CD4-positive, alpha-beta T cell (primary cell): Measurements from ENCODE around the gene LNPEP. TPM values are rescaled to one million over a fixed set of nuclear protein-coding genes. Genes with fewer than 3 reads are reported as not detected.

Source experiments
- ATAC-seq: fragments of 200-7000 bp; cut with Tn5 transposase; one replicate; pipeline ENCODE4 v1.10.0; 2022; ENCODE audit warnings: mild to moderate bottlenecking; ENCODE audit not compliant: poor library complexity
- CTCF ChIA-PET: fragments of 350-600 bp; sonication (Branson Sonifier 250); formaldehyde crosslinking; loops from one replicate; lab custom pipeline; 2021; ENCODE audit warnings: antibody characterized with exemption, inconsistent platforms; lab: Charles Lee
- POLR2A ChIA-PET: fragments of 350-600 bp; sonication (Branson Sonifier 250); formaldehyde crosslinking; loops from one replicate; lab custom pipeline; 2021; ENCODE audit warnings: antibody characterized with exemption, inconsistent platforms; lab: Charles Lee
- DNase-seq, 14 experiments: peaks; one replicate each; pipeline ENCODE4 v3.0.0-alpha.2; 2013 to 2020; ENCODE audit warnings: mixed read lengths in 2 of 14
- H3K27ac ChIP-seq, 2 donors: one replicate each; pipeline versions ENCODE4 v1.5.1 to v1.7.0; 2013; ENCODE audit warnings: low read length in 2 of 2, low read depth in 1 of 2, mild to moderate bottlenecking in 1 of 2
- H3K27me3 ChIP-seq, 2 experiments: 1 replicate in 1 of 2; 2 replicates in 1 of 2; pipeline versions ENCODE4 v1.6.1 to v1.7.0; 2013; ENCODE audit warnings: low read length in 2 of 2, control low read depth in 1 of 2, mild to moderate bottlenecking in 1 of 2, moderate library complexity in 1 of 2; ENCODE audit not compliant: insufficient read depth in 2 of 2, control insufficient read depth in 1 of 2
- H3K36me3 ChIP-seq: one replicate; pipeline ENCODE4 v1.6.1; 2013; ENCODE audit warnings: low read length, control low read depth; ENCODE audit not compliant: insufficient read depth
- H3K4me1 ChIP-seq: one replicate; pipeline ENCODE4 v1.6.1; 2013; ENCODE audit warnings: low read length, control low read depth; ENCODE audit not compliant: insufficient read depth
- H3K4me3 ChIP-seq: one replicate; pipeline ENCODE4 v1.5.1; 2013; ENCODE audit warnings: mild to moderate bottlenecking, low read length, moderate library complexity
- H3K9me3 ChIP-seq, 2 experiments: 1 replicate in 1 of 2; 2 replicates in 1 of 2; pipeline versions ENCODE4 v1.6.1 to v1.7.0; 2013; ENCODE audit warnings: low read length in 2 of 2, mild to moderate bottlenecking in 2 of 2, control low read depth in 1 of 2, moderate library complexity in 1 of 2; ENCODE audit not compliant: control insufficient read depth in 1 of 2, insufficient read depth in 1 of 2
- H3K27ac Mint-ChIP-seq: one replicate; pipeline ENCODE4 v1.8.0; 2020; ENCODE audit warnings: mixed read lengths
- H3K27me3 Mint-ChIP-seq: one replicate; pipeline ENCODE4 v1.8.0; 2021; ENCODE audit warnings: mixed read lengths
- H3K36me3 Mint-ChIP-seq: one replicate; pipeline ENCODE4 v1.8.0; 2021; ENCODE audit warnings: low read depth, mixed read lengths
- H3K4me1 Mint-ChIP-seq: one replicate; pipeline ENCODE4 v1.8.0; 2021; ENCODE audit warnings: low read depth, mixed read lengths
- H3K4me3 Mint-ChIP-seq: one replicate; pipeline ENCODE4 v1.8.0; 2020; ENCODE audit warnings: mild to moderate bottlenecking, mixed read lengths
- H3K9me3 Mint-ChIP-seq: one replicate; pipeline ENCODE4 v1.8.0; 2020; ENCODE audit warnings: mixed read lengths
- CTCF ChIP-seq: fragments of 200-600 bp; IDR thresholded peaks from one replicate; pipeline ENCODE4 v1.8.0; 2022; ENCODE audit warnings: antibody characterized with exemption, mild to moderate bottlenecking
- intact Hi-C, 2 experiments: fragments of 100-400 bp; cut with DNase I in 1 of 2; cut with micrococcal nuclease in 1 of 2; formaldehyde crosslinking; loops; one replicate each; pipeline versions ENCODE4 v1.15.1 to v1.9.0; 2023 to 2025; cut with DNase I, micrococcal nuclease
- total RNA-seq, 174 experiments: library from RNA in 2 of 174; stranded (reverse) in 2 of 174; gene quantifications; one replicate each; pipeline ENCODE4 v1.2.3 and lab custom pipeline; 2021 to 2026

LNPEP gene
- total RNA-seq, 2 experiments from 2014 or later = 52.0 to 52.7 TPM

GRCh38 chr5:96993760-96994159 lies 57.9 kb downstream of the LNPEP start:
- Histone ChIP-seq H3K27ac (no peak overlapping the region), H3K36me3 (peaks cover 80% of the 10 kb centered on the region), H3K27me3 (no peaks in the 10 kb centered on the region), H3K4me1 (no peaks in the 10 kb centered on the region), H3K9me3 (no peaks in the 10 kb centered on the region), H3K4me3 (no peak overlapping the region)
- Mint-ChIP-seq H3K36me3 (peaks cover 79% of the 10 kb centered on the region), H3K27ac (peak overlapping the region; percentile 43), H3K27me3 (no peaks in the 10 kb centered on the region), H3K4me1 (peaks cover 57% of the 10 kb centered on the region), H3K4me3 (no peak overlapping the region), H3K9me3 (no peaks in the 10 kb centered on the region)
- intact Hi-C loops = no loop called here
- ATAC-seq (no peak), DNase-seq (no peak)
- ChIA-PET CTCF (interaction anchor here (1.6 kb wide), 1 partner anchor 125 kb away, joined by 5 read pairs; no protein-coding TSS in a partner anchor), POLR2A (interaction anchor here (0.7 to 1.0 kb wide), 2 partner anchors 31 to 36 kb away, joined by 3 read pairs; no protein-coding TSS in a partner anchor)
- no peak for TF ChIP-seq CTCF

GRCh38 chr5:96994493-96994892 lies 58.6 kb downstream of the LNPEP start:
- Mint-ChIP-seq H3K36me3 (peaks cover 75% of the 10 kb centered on the region), H3K27ac (peak overlapping the region; percentile 43), H3K4me3 (no peak overlapping the region), H3K9me3 (no peaks in the 10 kb centered on the region), H3K4me1 (peaks cover 61% of the 10 kb centered on the region), H3K27me3 (no peaks in the 10 kb centered on the region)
- ChIA-PET CTCF (interaction anchor here (1.3 kb wide), 1 partner anchor 19 kb away, joined by 3 read pairs; no protein-coding TSS in a partner anchor), POLR2A (no interaction called here)
- no peak for TF ChIP-seq CTCF
- no peak for DNase-seq
- no peak overlapping the region for H3K4me3 ChIP-seq
- H3K27me3 ChIP-seq = no peaks in the 10 kb centered on the region
- no peak for ATAC-seq
- no peaks in the 10 kb centered on the region for H3K9me3 ChIP-seq
- H3K36me3 ChIP-seq = peaks cover 83% of the 10 kb centered on the region
- H3K27ac ChIP-seq = no peak overlapping the region
- intact Hi-C loops = no loop called here
- no peaks in the 10 kb centered on the region for H3K4me1 ChIP-seq

- Mint-ChIP-seq H3K4me1 (peaks cover 51% of the 10 kb centered on the region), H3K4me3 (no peak overlapping the region), H3K36me3 (peaks cover 66% of the 10 kb centered on the region), H3K27me3 (no peaks in the 10 kb centered on the region), H3K27ac (peak overlapping the region; percentile 70), H3K9me3 (no peaks in the 10 kb centered on the region)
- no peak for DNase-seq
- POLR2A ChIA-PET = no interaction called here
- CTCF ChIA-PET = interaction anchor here (1.3 kb wide), 1 partner anchor 20 kb away, joined by 3 read pairs; no protein-coding TSS in a partner anchor
- Histone ChIP-seq H3K36me3 (peaks cover 83% of the 10 kb centered on the region), H3K4me1 (no peaks in the 10 kb centered on the region), H3K9me3 (no peaks in the 10 kb centered on the region), H3K4me3 (no peak overlapping the region), H3K27me3 (no peaks in the 10 kb centered on the region), H3K27ac (no peak overlapping the region)
- no peak for ATAC-seq
- no peak for TF ChIP-seq CTCF
- intact Hi-C loops = loop anchor here in 1 of 2 experiments (5.0 kb wide), 1 partner anchor 167 kb away; no protein-coding TSS in a partner anchor
These were observed 59.5 kb downstream of the LNPEP start for GRCh38 chr5:96995419-96995818.
